WTC11 (cell line): Measurements from ENCODE around the gene CTH. TPM values are rescaled to one million over a fixed set of nuclear protein-coding genes. Genes with fewer than 3 reads are reported as not detected.
"Not testable (repeated sequence)": the region's sequence is repeated elsewhere in the genome, so short reads cannot be mapped to it uniquely, and the experiment has no call there.

Source experiments
- ATAC-seq: fragments of 200-7000 bp; cut with Tn5 transposase; 2 replicates; pipeline ENCODE4 v1.10.0; 2021; ENCODE audit warnings: mild to moderate bottlenecking, moderate library complexity
- CTCF ChIA-PET: fragments of 300-600 bp; sonication (Branson Sonifier 250); formaldehyde crosslinking; loops from one replicate; lab custom pipeline; 2021; ENCODE audit warnings: antibody characterized with exemption; lab: Charles Lee
- POLR2A ChIA-PET: fragments of 350-600 bp; sonication (Branson Sonifier 250); formaldehyde crosslinking; loops from one replicate; lab custom pipeline; 2021; ENCODE audit warnings: antibody characterized with exemption; lab: Charles Lee
- DNase-seq: peaks from one replicate; pipeline ENCODE4 v3.0.0; 2021; ENCODE audit warnings: low spot score
- H3K27ac Mint-ChIP-seq: 2 replicates; pipeline ENCODE4 v1.8.0; 2021; ENCODE audit warnings: mixed read lengths
- H3K27me3 Mint-ChIP-seq: 2 replicates; pipeline ENCODE4 v1.8.0; 2021; ENCODE audit warnings: low read depth, mild to moderate bottlenecking, moderate library complexity, mixed read lengths
- H3K36me3 Mint-ChIP-seq: 2 replicates; pipeline ENCODE4 v1.8.0; 2021; ENCODE audit warnings: mixed read lengths
- H3K4me1 Mint-ChIP-seq: 2 replicates; pipeline ENCODE4 v1.8.0; 2022; ENCODE audit warnings: mixed read lengths
- H3K4me3 Mint-ChIP-seq: 2 replicates; pipeline ENCODE4 v1.8.0; 2021; ENCODE audit warnings: mild to moderate bottlenecking, moderate library complexity, mixed read lengths
- H3K9me3 Mint-ChIP-seq: 2 replicates; pipeline ENCODE4 v1.8.0; 2021; ENCODE audit warnings: mixed read lengths
- ELF4 ChIP-seq: sonication (generic); formaldehyde crosslinking; IDR thresholded peaks from 2 replicates; pipeline ENCODE4 v1.8.1; 2022; ENCODE audit warnings: low read depth, mild to moderate bottlenecking, moderate library complexity, missing genetic modification reagents
- MYBL2 ChIP-seq: sonication (generic); formaldehyde crosslinking; IDR thresholded peaks from 2 replicates; pipeline ENCODE4 v1.8.1; 2023; ENCODE audit warnings: mild to moderate bottlenecking, moderate library complexity, missing genetic modification reagents
- NR2C2 ChIP-seq: sonication (generic); formaldehyde crosslinking; IDR thresholded peaks from 2 replicates; pipeline ENCODE4 v1.8.0; 2022; ENCODE audit warnings: mild to moderate bottlenecking, missing genetic modification reagents
- TP53 ChIP-seq: sonication (generic); formaldehyde crosslinking; IDR thresholded peaks from 2 replicates; pipeline ENCODE4 v1.8.1; 2023; ENCODE audit warnings: mild to moderate bottlenecking, missing genetic modification reagents
- total RNA-seq: library from RNA; stranded (reverse); gene quantifications from 3 replicates; pipeline ENCODE4 v1.2.3, GENCODE V29; 2021
- TF ChIP-seq, protein P1 (sequence below): fragments of 250-450 bp; sonication (Bioruptor Pico); IDR thresholded peaks from 2 replicates; pipeline ENCODE4 v1.9.0; 2021; ENCODE audit warnings: mild to moderate bottlenecking, borderline replicate concordance
- TF ChIP-seq, protein P2 (sequence below): sonication (generic); formaldehyde crosslinking; IDR thresholded peaks from 2 replicates; pipeline ENCODE4 v1.8.1; 2023; ENCODE audit warnings: mild to moderate bottlenecking, missing genetic modification reagents
- TF ChIP-seq, protein P3 (sequence below): sonication (generic); formaldehyde crosslinking; IDR thresholded peaks from 2 replicates; pipeline ENCODE4 v1.8.0; 2023; ENCODE audit warnings: mild to moderate bottlenecking, missing genetic modification reagents
- TF ChIP-seq, protein P4 (sequence below): sonication (generic); formaldehyde crosslinking; IDR thresholded peaks from 2 replicates; pipeline ENCODE4 v1.8.0; 2023; ENCODE audit warnings: missing genetic modification reagents

CTH gene
- total RNA-seq, 1 experiment from 2014 or later: 27.8 TPM

DNA sequence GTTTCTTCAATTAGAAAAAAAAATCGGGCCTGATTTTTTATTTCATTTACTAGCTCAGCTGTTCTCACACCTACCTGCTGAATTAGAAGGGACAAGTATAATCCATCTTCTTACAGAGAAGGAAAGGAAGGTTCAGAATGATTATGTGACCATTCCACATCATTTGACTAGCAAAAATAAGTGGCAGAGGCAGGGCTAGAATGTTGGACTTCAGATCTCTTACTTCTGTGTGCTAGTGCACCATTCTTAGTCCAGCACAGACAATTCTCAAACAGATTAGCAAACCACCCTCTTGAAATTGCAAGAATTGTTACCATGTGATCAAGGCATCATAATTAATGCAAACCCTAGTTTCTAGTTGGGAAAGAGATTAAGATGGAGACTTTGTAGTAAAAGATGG lies 32.7 kb downstream of the CTH start (continued):
- TF ChIP-seq, protein P1, sequence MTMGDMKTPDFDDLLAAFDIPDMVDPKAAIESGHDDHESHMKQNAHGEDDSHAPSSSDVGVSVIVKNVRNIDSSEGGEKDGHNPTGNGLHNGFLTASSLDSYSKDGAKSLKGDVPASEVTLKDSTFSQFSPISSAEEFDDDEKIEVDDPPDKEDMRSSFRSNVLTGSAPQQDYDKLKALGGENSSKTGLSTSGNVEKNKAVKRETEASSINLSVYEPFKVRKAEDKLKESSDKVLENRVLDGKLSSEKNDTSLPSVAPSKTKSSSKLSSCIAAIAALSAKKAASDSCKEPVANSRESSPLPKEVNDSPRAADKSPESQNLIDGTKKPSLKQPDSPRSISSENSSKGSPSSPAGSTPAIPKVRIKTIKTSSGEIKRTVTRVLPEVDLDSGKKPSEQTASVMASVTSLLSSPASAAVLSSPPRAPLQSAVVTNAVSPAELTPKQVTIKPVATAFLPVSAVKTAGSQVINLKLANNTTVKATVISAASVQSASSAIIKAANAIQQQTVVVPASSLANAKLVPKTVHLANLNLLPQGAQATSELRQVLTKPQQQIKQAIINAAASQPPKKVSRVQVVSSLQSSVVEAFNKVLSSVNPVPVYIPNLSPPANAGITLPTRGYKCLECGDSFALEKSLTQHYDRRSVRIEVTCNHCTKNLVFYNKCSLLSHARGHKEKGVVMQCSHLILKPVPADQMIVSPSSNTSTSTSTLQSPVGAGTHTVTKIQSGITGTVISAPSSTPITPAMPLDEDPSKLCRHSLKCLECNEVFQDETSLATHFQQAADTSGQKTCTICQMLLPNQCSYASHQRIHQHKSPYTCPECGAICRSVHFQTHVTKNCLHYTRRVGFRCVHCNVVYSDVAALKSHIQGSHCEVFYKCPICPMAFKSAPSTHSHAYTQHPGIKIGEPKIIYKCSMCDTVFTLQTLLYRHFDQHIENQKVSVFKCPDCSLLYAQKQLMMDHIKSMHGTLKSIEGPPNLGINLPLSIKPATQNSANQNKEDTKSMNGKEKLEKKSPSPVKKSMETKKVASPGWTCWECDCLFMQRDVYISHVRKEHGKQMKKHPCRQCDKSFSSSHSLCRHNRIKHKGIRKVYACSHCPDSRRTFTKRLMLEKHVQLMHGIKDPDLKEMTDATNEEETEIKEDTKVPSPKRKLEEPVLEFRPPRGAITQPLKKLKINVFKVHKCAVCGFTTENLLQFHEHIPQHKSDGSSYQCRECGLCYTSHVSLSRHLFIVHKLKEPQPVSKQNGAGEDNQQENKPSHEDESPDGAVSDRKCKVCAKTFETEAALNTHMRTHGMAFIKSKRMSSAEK (CRISPR knock-in tag): no peak

DNA sequence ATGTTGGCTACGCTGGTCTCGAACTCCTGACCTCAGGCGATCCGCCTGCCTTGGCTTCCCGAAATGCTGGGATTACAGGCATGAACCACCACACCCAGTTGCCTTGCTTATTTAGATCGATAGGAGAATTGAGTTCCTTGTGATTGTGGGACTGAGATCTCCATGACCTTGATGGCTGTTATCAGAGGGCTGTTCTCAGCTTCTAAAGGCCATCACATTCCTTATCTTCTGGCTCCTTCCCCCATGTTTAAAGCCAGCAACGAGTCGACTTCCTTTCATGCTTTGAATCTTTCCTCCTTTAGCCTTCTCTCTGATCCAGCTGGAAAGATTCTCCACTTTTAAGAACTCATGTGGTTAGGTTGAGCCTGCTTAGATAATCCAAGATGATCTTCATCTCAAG lies 38.0 kb downstream of the CTH start:
- DNase-seq (no peak), ATAC-seq (no peak)
- TF ChIP-seq NR2C2 (CRISPR knock-in tag) (no peak), ELF4 (CRISPR knock-in tag) (no peak), TP53 (CRISPR knock-in tag) (no peak)
- TF ChIP-seq, protein P2, sequence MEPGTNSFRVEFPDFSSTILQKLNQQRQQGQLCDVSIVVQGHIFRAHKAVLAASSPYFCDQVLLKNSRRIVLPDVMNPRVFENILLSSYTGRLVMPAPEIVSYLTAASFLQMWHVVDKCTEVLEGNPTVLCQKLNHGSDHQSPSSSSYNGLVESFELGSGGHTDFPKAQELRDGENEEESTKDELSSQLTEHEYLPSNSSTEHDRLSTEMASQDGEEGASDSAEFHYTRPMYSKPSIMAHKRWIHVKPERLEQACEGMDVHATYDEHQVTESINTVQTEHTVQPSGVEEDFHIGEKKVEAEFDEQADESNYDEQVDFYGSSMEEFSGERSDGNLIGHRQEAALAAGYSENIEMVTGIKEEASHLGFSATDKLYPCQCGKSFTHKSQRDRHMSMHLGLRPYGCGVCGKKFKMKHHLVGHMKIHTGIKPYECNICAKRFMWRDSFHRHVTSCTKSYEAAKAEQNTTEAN (CRISPR knock-in tag): no peak
- TF ChIP-seq, protein P3, sequence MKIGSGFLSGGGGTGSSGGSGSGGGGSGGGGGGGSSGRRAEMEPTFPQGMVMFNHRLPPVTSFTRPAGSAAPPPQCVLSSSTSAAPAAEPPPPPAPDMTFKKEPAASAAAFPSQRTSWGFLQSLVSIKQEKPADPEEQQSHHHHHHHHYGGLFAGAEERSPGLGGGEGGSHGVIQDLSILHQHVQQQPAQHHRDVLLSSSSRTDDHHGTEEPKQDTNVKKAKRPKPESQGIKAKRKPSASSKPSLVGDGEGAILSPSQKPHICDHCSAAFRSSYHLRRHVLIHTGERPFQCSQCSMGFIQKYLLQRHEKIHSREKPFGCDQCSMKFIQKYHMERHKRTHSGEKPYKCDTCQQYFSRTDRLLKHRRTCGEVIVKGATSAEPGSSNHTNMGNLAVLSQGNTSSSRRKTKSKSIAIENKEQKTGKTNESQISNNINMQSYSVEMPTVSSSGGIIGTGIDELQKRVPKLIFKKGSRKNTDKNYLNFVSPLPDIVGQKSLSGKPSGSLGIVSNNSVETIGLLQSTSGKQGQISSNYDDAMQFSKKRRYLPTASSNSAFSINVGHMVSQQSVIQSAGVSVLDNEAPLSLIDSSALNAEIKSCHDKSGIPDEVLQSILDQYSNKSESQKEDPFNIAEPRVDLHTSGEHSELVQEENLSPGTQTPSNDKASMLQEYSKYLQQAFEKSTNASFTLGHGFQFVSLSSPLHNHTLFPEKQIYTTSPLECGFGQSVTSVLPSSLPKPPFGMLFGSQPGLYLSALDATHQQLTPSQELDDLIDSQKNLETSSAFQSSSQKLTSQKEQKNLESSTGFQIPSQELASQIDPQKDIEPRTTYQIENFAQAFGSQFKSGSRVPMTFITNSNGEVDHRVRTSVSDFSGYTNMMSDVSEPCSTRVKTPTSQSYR (CRISPR knock-in tag): no peak
- no peaks in the 10 kb centered on the region for H3K27me3 Mint-ChIP-seq
- peaks cover 5% of the 10 kb centered on the region for H3K4me1 Mint-ChIP-seq
- H3K27ac Mint-ChIP-seq: no peak overlapping the region
- CTCF ChIA-PET: no interaction called here
- H3K4me3 Mint-ChIP-seq: no peak overlapping the region
- H3K36me3 Mint-ChIP-seq: no peaks in the 10 kb centered on the region
- peaks cover 8% of the 10 kb centered on the region; the same call in 1 of the 2 replicates for H3K9me3 Mint-ChIP-seq
- POLR2A ChIA-PET: no interaction called here

DNA sequence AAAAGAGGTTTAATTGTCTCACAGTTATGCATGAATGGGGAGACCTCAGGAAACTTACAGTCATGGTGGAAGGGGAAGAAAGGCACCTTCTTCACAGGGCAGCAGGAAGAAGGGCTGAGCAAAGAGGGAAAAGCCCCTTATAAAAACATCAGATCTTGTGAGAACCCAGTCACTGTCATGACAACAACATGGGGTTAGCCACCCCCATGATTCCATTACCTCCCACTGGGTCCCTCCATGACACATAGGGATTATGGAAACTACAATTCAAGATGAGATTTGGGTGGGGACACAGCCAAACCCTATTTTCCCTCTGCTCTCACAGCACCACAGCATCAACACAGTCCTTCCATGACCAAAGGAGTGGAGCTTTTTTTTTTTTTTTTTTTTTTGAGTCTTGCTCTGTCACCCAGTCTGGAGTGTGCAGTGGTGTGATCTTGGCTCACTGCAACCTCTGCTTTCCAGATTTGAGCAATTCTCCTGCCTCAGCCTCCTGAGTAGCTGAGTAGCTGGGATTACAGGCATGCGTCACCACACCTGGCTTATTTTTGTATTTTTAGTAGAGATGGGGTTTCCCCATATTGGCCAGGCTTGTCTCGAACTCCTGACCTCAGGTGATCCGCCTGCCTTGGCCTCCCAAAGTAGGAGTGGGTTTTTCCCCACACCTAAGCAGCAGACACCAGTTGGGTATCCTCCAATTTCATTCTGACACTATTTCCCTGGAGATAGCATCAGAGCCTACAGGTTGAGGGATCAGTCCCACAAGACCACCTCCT lies 41.3 kb downstream of the CTH start:
- H3K4me1 Mint-ChIP-seq, DNase-seq, H3K27ac Mint-ChIP-seq, POLR2A ChIA-PET, H3K27me3 Mint-ChIP-seq, H3K9me3 Mint-ChIP-seq, CTCF ChIA-PET, H3K4me3 Mint-ChIP-seq, H3K36me3 Mint-ChIP-seq, ATAC-seq: not testable (repeated sequence)

DNA sequence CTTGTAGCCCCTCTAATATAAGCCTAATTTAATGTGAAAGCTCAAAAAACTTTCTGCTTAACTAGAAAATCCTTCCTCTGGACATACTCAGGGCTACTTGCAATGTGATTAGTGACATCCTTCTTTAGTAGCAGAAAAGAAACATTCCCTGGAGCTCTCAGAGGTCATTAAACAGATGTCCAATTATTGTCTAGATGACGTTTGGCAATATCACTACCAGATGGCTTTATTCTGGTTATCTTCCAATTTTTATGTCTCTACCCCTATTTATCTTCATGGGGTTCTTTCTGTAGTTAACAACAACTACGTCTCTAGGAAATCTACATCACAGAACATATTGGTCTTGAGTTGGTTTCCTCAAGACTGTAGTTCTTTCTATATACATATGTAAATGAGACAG lies 44.2 kb downstream of the CTH start:
- peaks cover 4% of the 10 kb centered on the region; the same call in 1 of the 2 replicates for H3K27me3 Mint-ChIP-seq
- peaks cover 8% of the 10 kb centered on the region for H3K4me1 Mint-ChIP-seq
- no peak overlapping the region for H3K4me3 Mint-ChIP-seq
- ATAC-seq (no peak), DNase-seq (no peak)
- H3K36me3 Mint-ChIP-seq: no peaks in the 10 kb centered on the region
- ChIA-PET CTCF (no interaction called here), POLR2A (no interaction called here)
- peaks cover 13% of the 10 kb centered on the region for H3K9me3 Mint-ChIP-seq
- TF ChIP-seq, protein P3 (CRISPR knock-in tag): no peak
- TF ChIP-seq, protein P4, sequence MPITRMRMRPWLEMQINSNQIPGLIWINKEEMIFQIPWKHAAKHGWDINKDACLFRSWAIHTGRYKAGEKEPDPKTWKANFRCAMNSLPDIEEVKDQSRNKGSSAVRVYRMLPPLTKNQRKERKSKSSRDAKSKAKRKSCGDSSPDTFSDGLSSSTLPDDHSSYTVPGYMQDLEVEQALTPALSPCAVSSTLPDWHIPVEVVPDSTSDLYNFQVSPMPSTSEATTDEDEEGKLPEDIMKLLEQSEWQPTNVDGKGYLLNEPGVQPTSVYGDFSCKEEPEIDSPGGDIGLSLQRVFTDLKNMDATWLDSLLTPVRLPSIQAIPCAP (CRISPR knock-in tag): no peak
- TF ChIP-seq MYBL2: no peak
- no peak overlapping the region for H3K27ac Mint-ChIP-seq
